Hepatocyte (in vitro differentiated cells): ENCODE results near the gene SEMA3G. TPM values are rescaled to one million over a fixed set of nuclear protein-coding genes. Genes with fewer than 3 reads are reported as not detected.

Experiments
- DNase-seq: peaks from one replicate; pipeline ENCODE4 v3.0.0-alpha.2; 2016; ENCODE audit warnings: low spot score
- H2AFZ ChIP-seq: fragments of 200-600 bp; sonication (generic); 2 replicates; pipeline ENCODE4 v1.6.0; 2016; ENCODE audit warnings: antibody characterized with exemption, mild to moderate bottlenecking
- H3K27ac ChIP-seq: fragments of 200-600 bp; sonication (generic); 2 replicates; pipeline ENCODE4 v1.5.1; 2016; ENCODE audit warnings: mild to moderate bottlenecking
- H3K27me3 ChIP-seq: fragments of 200-600 bp; sonication (generic); 2 replicates; pipeline ENCODE4 v1.6.1; 2016
- H3K36me3 ChIP-seq: fragments of 200-600 bp; sonication (generic); replicated peaks from 2 replicates; pipeline ENCODE4 v1.5.1; 2016; ENCODE audit warnings: low read depth; ENCODE audit not compliant: insufficient read depth
- H3K4me1 ChIP-seq: fragments of 200-600 bp; sonication (generic); 2 replicates; pipeline ENCODE4 v1.5.1; 2016; ENCODE audit warnings: mild to moderate bottlenecking, moderate library complexity; ENCODE audit not compliant: insufficient read depth
- H3K4me2 ChIP-seq: fragments of 200-600 bp; sonication (generic); 2 replicates; pipeline ENCODE4 v1.6.0; 2016
- H3K4me3 ChIP-seq: fragments of 200-600 bp; sonication (generic); 2 replicates; pipeline ENCODE4 v1.5.1; 2016; ENCODE audit warnings: mild to moderate bottlenecking
- H3K79me2 ChIP-seq: fragments of 200-600 bp; sonication (generic); 2 replicates; pipeline ENCODE4 v1.6.0; 2017; ENCODE audit warnings: mild to moderate bottlenecking
- H3K9me2 ChIP-seq: fragments of 200-600 bp; sonication (generic); replicated peaks from 2 replicates; pipeline ENCODE4 v1.6.0; 2017; ENCODE audit warnings: mild to moderate bottlenecking; ENCODE audit not compliant: insufficient read depth
- H3K9me3 ChIP-seq: fragments of 200-600 bp; sonication (generic); 2 replicates; pipeline ENCODE4 v1.5.1; 2016; ENCODE audit warnings: low read depth, mild to moderate bottlenecking
- H4K20me1 ChIP-seq: fragments of 200-600 bp; sonication (generic); 2 replicates; pipeline ENCODE4 v1.6.0; 2016; ENCODE audit warnings: mild to moderate bottlenecking; ENCODE audit not compliant: insufficient read depth, poor library complexity, severe bottlenecking
- EZH2 ChIP-seq: fragments of 200-600 bp; sonication (generic); IDR thresholded peaks from 2 replicates; pipeline ENCODE4 v1.6.1; 2016; ENCODE audit warnings: antibody characterized with exemption, mild to moderate bottlenecking, borderline replicate concordance
- EZH2phosphoT487 ChIP-seq: fragments of 200-600 bp; sonication (generic); IDR thresholded peaks from one replicate; pipeline ENCODE4 v1.6.1; 2018; ENCODE audit warnings: antibody characterized with exemption, mild to moderate bottlenecking, low read depth, moderate library complexity; ENCODE audit not compliant: unreplicated experiment, severe bottlenecking
- WGBS: methylation state at CpG from one replicate; pipeline ENCODE4 v1.1.6; 2016; ENCODE audit warnings: low lambda C conversion rate; ENCODE audit errors: missing lambda C conversion rate; 5-methylcytosine and 5-hydroxymethylcytosine counted together
- polyA plus RNA-seq: library from polyadenylated mRNA; unstranded; fragments of >200 nt; fragmentation: Nextera tagmentation; extraction: Ambion mirVana; gene quantifications from 2 replicates; pipeline ENCODE4 v1.2.1, GENCODE V29; 2016
- total RNA-seq: library from RNA; depleted of rRNA; stranded (reverse); fragments of >200 nt; gene quantifications from 2 replicates; pipeline ENCODE4 v1.2.3, GENCODE V29; 2014
- TF ChIP-seq, protein P1 (sequence below): fragments of 200-600 bp; sonication (generic); IDR thresholded peaks from 2 replicates; pipeline ENCODE4 v1.5.1; 2016; ENCODE audit warnings: antibody characterized with exemption, mild to moderate bottlenecking; ENCODE audit not compliant: poor library complexity

SEMA3G gene
- total and polyA plus RNA-seq, 2 experiments from 2014 or later = 0.48 to 3.8 TPM

DNA sequence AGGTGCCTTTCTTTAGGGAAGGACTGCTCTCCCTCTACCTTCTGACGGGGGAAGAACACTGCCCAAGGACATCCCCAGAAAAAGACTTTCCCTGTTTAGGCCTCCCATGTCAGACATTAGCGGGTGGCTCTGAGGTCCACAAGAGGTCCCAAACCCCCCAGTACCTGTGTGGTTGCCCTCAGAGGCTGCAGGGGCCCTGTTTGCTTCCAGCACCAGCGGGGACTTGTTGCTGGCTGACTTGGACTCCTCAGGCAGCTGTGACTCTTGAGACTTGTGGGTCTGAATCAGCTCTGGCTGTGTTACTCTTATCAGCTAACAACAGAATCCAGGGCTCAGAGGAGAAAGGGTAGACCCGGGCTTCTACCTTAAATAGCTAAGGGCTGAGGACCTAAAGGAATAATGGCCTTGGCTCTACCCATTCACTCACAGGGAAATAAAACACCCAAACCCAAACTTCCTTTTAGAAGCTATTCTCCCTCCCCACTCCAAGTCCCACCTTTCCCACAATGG lies 39.2 kb downstream of the SEMA3G start:
- DNase-seq = no peak
- Histone ChIP-seq H3K79me2 (peaks cover 24% of the 10 kb centered on the region), H4K20me1 (no peaks in the 10 kb centered on the region), H3K27ac (no peak overlapping the region), H3K9me2 (no peaks in the 10 kb centered on the region), H3K4me1 (peaks cover 7% of the 10 kb centered on the region), H3K27me3 (no peaks in the 10 kb centered on the region), H3K4me3 (no peak overlapping the region), H2AFZ (no peak overlapping the region), H3K4me2 (no peak overlapping the region), H3K9me3 (no peaks in the 10 kb centered on the region), H3K36me3 (no peaks in the 10 kb centered on the region)
- 90% methylated on average over 4 of the region's 4 CpGs for WGBS
- TF ChIP-seq EZH2 (no peak), EZH2phosphoT487 (no peak)
- TF ChIP-seq, protein P1, sequence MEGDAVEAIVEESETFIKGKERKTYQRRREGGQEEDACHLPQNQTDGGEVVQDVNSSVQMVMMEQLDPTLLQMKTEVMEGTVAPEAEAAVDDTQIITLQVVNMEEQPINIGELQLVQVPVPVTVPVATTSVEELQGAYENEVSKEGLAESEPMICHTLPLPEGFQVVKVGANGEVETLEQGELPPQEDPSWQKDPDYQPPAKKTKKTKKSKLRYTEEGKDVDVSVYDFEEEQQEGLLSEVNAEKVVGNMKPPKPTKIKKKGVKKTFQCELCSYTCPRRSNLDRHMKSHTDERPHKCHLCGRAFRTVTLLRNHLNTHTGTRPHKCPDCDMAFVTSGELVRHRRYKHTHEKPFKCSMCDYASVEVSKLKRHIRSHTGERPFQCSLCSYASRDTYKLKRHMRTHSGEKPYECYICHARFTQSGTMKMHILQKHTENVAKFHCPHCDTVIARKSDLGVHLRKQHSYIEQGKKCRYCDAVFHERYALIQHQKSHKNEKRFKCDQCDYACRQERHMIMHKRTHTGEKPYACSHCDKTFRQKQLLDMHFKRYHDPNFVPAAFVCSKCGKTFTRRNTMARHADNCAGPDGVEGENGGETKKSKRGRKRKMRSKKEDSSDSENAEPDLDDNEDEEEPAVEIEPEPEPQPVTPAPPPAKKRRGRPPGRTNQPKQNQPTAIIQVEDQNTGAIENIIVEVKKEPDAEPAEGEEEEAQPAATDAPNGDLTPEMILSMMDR = no peak

DNA sequence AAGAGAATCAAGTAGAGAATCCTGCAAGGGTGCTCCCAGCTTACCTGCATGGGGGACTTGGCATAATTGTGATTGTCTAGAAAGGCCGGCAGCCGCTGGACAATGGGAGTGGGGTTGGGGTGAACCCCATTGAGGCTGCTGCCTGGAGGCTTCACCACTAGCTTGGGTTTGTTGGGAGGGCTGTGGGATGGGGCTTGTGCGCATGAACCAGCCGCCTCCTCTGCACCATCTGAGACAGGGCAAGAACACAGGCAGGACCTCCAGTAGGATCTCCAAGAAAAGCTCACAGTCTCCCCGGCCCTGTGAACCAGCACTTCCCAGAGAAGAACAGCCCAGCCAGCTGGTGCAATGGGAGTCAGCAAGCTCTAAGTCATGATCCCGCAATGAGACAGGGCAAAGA lies 39.8 kb downstream of the SEMA3G start:
- peaks cover 24% of the 10 kb centered on the region for H3K79me2 ChIP-seq
- no peaks in the 10 kb centered on the region for H4K20me1 ChIP-seq
- TF ChIP-seq EZH2 (no peak), EZH2phosphoT487 (no peak)
- TF ChIP-seq, protein P1 = no peak
- no peak overlapping the region for H3K4me3 ChIP-seq
- H3K36me3 ChIP-seq = no peaks in the 10 kb centered on the region
- no peaks in the 10 kb centered on the region for H3K9me3 ChIP-seq
- DNase-seq = no peak
- no peak overlapping the region for H3K27ac ChIP-seq
- 97% methylated on average over 6 of the region's 6 CpGs for WGBS
- no peak overlapping the region for H2AFZ ChIP-seq
- peaks cover 7% of the 10 kb centered on the region for H3K4me1 ChIP-seq
- H3K27me3 ChIP-seq = no peaks in the 10 kb centered on the region
- H3K4me2 ChIP-seq = no peak overlapping the region
- H3K9me2 ChIP-seq = no peaks in the 10 kb centered on the region

DNA sequence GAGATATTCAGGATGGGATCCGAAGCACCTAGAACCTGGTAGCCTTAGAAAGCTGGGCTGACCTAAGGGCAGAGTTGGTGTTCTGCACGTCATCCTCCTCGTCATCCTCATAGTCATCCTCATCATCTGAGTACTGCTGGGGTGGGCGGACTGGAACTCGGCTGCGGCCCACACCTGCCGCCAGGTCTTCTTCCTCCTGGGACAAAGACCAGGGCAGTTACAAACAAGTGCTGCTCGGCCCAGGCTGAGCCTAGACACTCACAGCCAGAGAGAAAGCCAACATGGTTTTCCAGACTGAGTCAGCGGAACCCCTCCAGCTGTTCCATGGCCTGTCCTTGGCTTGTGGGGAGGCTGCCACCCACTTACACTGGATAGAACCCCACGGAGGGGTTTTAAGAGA lies 40.5 kb downstream of the SEMA3G start:
- no peak for DNase-seq
- TF ChIP-seq, protein P1 = no peak
- no peak for TF ChIP-seq EZH2phosphoT487
- TF ChIP-seq EZH2 = no peak
- no peaks in the 10 kb centered on the region for H3K9me2 ChIP-seq
- H4K20me1 ChIP-seq = no peaks in the 10 kb centered on the region
- peaks cover 7% of the 10 kb centered on the region for H3K4me1 ChIP-seq
- no peaks in the 10 kb centered on the region for H3K27me3 ChIP-seq
- no peak overlapping the region for H3K4me3 ChIP-seq
- WGBS = 99% methylated on average over 10 of the region's 10 CpGs
- peaks cover 21% of the 10 kb centered on the region for H3K79me2 ChIP-seq
- H2AFZ ChIP-seq = no peak overlapping the region
- H3K4me2 ChIP-seq = no peak overlapping the region
- H3K9me3 ChIP-seq = no peaks in the 10 kb centered on the region
- H3K27ac ChIP-seq = no peak overlapping the region
- no peaks in the 10 kb centered on the region for H3K36me3 ChIP-seq
